ENCODE measurements around the gene SH3GL2.
A peak's percentile ranks its signal among the peaks of the same experiment; 100 is the strongest.

Gene SH3GL2

DNA sequence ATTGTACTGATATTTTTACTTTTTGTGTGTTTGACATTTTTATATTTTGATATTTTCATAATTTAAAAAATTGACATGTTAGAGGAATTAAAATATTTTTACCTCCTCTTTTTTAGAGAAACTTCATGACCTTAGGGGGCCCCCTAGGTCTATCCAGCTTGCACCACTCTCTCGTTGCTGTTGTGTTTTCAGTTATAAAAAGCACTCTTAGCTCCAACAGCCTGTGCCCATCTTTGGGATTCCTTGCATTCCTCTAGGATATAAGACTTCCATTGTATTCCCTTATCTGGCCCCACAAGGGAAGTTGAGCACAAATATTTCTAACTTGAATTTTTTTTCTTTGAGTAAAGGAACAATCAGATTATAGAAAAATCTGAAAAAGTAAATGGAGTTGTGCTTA lies 245.3 kb downstream of the SH3GL2 start:
- no peak for DNase-seq

DNA sequence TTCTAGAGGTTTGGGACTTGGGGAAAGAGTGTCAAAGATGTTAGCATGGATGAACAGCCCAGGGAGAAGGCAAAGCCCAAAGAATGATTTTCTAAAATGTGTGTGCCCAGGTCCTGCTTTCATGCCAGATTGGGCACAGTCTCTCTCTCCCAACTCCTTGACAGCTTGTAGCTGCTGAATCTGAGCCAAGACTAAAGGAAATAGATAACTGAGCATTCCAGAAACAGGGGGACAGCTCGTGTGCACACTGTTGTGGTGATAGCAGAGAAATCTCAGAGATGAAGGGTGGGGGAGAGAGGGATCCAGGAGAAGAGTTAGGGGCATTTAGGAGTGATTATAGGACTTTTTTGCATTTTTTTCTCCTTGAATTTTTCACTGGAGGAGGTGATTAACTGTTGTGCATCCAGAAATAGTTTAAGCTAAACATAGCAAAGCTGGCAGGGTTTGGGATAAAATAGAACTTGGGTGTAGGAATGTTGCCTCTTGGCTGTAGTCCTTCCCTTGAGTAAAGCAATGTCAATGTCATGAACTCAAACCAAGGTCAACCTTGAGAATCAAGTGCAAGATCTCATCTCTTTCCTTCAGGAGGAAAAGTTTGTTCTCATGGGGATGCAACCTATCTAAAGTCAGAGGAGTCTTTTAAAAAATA lies 245.9 kb downstream of the SH3GL2 start:
- DNase-seq: no peak

DNA sequence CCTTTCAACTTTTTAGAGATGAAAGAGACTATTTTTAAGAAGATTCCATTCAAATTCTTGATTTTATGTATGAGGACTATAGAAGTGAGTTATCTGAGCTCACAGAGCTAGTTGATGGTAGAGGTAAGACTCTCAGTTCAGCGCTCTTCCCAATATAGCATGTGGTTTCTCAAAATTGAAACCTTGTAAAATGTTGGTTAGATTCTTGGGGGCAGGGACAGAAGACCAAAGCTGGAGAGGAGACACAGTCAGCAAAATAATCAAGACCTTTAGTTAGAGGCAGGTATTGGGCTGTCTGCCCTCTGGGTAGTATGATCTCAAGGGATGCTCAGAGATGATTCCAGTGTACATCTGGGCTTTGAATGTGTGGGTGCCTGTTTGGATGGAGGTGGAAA lies 246.4 kb downstream of the SH3GL2 start:
- no peak for DNase-seq

DNA sequence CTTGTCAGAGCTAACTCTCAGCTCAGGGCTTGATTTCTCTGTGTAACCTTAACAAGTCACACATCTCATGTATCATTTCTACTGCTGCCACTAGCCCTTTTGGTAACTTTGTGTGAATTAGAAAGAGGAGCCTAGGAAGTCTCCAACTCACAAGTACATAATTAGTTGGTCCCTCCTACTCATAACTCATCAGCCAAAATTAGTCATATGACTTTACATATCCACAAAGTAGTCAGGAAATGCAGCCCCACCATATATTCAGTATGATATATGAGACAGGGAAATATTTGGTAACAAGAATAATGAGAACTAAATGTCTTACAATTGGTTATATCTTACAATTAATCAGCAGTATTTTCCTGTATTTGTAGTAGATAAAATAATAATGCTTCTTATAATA lies 250.2 kb downstream of the SH3GL2 start:
- DNase-seq: no peak

DNA sequence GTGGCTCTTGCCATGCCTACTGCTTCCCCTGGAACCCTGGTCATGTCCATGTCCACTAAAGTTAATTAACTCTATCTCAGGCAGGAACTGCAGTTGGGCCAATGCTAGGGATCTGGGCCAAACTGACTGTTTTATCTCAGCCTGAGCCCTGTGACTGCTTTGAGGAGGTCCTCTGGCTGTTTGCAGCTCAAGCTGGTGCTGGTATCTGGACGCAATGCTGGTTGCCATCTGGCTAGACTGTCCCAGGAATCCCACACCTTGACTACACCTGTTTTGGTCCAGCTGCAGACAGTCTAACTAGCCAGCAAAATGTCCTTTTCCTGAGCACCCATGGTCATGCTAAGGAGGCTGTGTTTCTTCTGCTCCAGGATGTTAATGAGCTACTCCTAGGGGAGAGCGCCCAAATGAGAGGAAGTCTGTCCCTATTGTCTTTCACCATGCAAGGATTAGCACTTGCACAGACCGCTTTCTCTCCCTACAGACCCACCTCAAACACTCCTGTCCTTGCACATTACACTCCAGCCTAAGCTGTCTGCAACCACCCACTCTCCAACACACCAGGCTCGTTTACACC lies 251.0 kb downstream of the SH3GL2 start:
- no peak for DNase-seq

DNA sequence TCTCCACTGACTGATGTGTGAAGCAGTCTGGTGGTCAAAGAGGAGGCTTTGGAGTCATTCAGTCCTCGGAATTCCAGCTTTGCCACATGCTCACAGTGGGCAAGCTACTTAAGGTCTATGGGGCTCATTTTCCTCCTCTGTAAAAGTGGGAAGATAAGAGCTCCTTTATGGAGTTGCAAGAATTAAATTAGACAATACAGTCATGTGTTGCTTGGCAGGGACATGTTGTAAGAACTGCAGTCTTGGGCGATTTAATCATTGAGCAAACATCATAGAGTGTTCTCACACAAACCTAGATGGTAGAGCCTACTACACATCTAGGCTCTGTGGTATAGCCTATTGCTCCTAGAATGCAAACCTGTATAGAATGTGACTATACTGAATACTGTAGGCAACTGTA lies 253.9 kb downstream of the SH3GL2 start:
- DNase-seq: no peak

DNA sequence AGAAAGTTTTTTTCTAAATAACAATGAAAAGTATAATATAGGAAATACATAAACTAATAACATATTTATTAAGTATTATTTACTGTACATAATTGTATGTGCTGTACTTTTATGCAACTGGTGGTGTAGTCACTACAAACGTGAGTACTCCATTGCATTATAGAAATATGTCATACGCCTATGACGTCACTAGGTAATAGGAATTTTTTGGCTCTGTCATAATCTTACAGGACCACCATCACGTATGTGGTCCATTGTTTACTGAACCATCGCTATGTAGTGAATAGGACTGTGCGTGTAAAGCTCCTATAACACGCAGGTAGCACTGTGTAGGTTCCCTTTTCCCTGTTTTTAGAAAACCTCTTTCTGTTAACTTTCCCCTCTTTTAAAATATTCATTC lies 255.0 kb downstream of the SH3GL2 start:
- no peak for DNase-seq

DNA sequence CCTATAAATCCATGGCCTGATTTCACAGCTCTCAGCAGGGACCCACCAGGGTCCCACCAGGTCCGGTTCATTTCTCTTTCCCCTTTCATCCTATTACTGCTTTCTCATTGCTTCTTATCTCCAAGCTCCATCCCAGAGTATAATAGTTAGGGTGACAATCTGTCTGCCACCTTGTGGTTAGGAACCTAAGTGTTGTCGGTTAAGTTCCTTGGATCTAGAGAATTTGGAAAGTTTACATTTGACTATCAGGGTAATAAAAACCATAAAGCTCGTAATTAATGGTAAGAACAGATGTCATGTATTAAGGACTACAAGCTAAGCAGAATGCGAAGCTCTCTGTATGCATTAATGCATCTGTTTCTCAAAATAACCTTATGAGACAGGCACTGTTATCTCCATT lies 259.1 kb downstream of the SH3GL2 start:
- peak; percentile 36 for DNase-seq

DNA sequence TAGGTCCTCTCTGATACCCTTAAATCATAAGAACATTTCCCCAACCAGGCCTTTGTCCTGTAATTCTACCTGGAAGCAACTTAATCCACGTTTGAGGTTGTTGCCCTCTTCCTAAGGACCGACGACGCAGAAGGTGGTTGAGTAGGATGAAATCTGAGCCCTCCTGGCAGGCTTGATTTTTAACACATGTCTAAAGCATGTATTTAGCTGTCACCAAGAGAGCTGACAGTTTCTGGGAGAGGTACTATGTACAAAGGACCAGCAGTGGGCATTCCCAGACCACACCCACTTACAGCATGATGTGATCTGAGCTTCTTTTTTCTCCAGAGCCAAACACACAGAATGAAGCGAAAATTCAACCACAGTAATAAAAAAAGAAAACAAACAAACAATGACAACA lies 260.9 kb downstream of the SH3GL2 start:
- DNase-seq: peak; percentile 70

DNA sequence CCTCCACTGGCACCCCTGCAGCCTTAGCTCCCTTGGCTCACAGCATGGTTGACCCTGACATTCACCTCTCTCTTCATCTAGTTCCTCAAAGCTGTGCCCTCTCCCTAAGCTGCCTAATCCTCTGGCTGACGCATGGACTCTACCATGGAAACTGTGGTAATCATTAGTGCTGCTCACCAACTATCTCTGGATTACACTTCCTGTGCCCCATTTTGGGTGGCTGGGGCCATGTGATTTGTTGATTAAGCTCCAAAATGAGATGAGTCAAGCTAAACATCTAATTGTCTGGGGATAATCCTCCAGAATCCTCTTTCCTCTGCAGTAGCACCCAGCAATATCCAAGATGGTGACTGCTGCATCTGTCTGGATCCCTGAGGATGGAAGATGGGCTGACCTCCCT lies 264.4 kb downstream of the SH3GL2 start:
- DNase-seq: no peak

All from NCI-H524 treated with DMSO at 0.1 percent for 48 hours (cell line).